ENCODE results near the gene NIT1.

NIT1 gene

DNA sequence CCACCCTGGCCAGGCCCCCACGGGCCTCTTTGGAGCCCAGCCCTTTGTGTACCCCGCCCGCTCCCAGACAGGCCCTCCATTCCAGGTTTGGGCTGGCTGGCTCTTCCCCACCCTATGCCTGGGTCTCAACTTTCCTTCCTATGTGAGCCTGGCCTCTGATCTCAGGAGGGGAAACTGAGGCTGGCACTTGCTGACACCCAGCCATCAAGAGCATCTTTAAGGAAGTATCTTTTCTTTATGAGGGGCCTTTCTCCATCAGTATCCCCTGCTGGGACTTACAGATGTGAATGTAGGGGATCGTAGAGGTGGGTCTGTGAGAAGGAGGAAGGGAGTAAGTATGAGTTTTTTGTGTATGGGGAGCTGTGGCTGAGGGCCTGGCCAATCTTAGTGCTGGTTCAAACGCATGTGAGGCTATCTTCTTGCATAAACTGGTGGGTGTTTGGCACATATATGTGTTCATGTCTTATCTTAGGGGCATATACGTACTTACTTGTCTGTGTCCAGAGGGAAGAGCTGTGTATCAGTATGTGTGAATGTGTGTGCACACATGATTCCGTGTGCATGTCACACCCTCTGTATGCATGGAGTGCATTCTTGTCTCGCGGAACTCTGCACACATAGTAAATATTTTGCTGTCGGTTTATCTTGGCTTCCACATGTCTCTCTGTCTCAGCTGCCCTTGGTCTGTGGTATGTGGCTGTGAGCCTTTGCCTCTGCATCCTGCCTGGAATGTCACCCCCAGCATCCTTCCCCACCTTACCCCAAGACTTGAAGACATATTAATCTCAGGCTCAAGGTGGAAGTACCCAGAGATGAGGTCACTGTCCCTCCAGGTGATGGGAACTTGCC is 33.9 kb upstream of the NIT1 start:
- ChIA-PET CTCF (no interaction called here), POLR2A (interaction anchor here (0.8 kb wide), 1 partner anchor 13 kb away, joined by 3 read pairs; no protein-coding TSS in a partner anchor)
- no peak for TF ChIP-seq SP1 (IDR thresholded peaks at IDR 0.05)
- no peak for TF ChIP-seq L3MBTL2 (conservative IDR thresholded peaks at IDR 0.05)
- no peak for TF ChIP-seq FOXA1 (IDR thresholded peaks at IDR 0.05)
- no peak for TF ChIP-seq HDGF (IDR thresholded peaks at IDR 0.05; ENCODE audit: borderline replicate concordance)
- no peak for TF ChIP-seq BHLHE40 (IDR thresholded peaks at IDR 0.05; ENCODE audit: borderline replicate concordance)
- no peak for TF ChIP-seq NFRKB (IDR thresholded peaks at IDR 0.05)
- TF ChIP-seq ZNF384 (IDR thresholded peaks at IDR 0.05): no peak
- DNase-seq (ENCODE audit: extremely low spot score): no peak

DNA sequence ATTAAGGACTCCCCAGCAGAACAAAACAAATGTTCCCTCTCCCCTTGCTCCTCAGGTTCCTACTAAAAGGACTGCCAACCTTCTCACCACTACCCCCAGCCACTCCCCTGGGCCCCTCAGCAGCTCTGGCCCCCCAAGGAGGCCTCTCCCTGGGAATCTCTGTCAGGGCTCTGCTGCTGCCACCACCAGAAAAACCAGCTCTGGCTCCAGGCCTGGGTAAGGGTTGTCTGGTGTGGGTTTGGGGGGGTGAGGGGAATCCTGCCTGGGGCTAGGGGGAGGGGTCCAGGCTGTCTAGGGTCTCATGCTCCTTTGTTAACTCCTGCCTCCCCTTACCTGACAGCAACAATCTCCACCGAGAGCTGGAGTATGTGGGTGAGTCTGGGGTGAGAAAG is 33.3 kb upstream of the NIT1 start:
- CTCF ChIA-PET: no interaction called here
- DNase-seq (ENCODE audit: extremely low spot score): no peak
- POLR2A ChIA-PET: interaction anchor here (0.8 to 1.2 kb wide), 2 partner anchors 11 to 13 kb away, joined by 3 read pairs; no protein-coding TSS in a partner anchor

DNA sequence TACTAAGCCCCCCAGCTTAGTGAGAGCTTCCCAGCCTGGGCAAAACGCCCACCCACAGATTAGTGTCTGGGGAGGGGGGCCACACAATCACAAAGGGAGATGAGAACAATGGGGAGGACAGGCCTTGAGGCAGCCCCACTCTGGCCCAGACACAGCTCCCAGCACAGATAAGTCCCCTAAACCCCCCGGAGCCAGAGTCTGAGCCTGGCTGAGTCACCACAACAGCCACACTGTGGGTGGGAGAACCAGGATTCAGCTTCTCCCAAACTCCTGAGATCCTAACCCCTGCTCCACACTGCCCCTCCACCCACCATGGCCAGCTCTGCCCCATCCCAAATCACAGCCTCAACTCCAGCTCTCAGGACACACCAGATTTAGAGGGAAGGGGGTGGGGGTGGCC is 32.7 kb upstream of the NIT1 start:
- TF ChIP-seq LEF1 (IDR thresholded peaks at IDR 0.05; ENCODE audit: borderline replicate concordance) (no peak), ELF4 (IDR thresholded peaks at IDR 0.05) (no peak), FOXK2 (IDR thresholded peaks at IDR 0.05) (no peak), ARNT (IDR thresholded peaks at IDR 0.05) (no peak), HDGF (IDR thresholded peaks at IDR 0.05; ENCODE audit: borderline replicate concordance) (no peak), ZNF384 (IDR thresholded peaks at IDR 0.05) (no peak), TARDBP (IDR thresholded peaks at IDR 0.05) (no peak), FOXM1 (IDR thresholded peaks at IDR 0.05; ENCODE audit: borderline replicate concordance) (no peak), SP1 (IDR thresholded peaks at IDR 0.05) (no peak), CTBP1 (IDR thresholded peaks at IDR 0.05; ENCODE audit: borderline replicate concordance) (no peak), SUZ12 (IDR thresholded peaks at IDR 0.05) (no peak), L3MBTL2 (conservative IDR thresholded peaks at IDR 0.05) (no peak), BHLHE40 (IDR thresholded peaks at IDR 0.05; ENCODE audit: borderline replicate concordance) (no peak)
- TF ChIP-seq, protein P1, sequence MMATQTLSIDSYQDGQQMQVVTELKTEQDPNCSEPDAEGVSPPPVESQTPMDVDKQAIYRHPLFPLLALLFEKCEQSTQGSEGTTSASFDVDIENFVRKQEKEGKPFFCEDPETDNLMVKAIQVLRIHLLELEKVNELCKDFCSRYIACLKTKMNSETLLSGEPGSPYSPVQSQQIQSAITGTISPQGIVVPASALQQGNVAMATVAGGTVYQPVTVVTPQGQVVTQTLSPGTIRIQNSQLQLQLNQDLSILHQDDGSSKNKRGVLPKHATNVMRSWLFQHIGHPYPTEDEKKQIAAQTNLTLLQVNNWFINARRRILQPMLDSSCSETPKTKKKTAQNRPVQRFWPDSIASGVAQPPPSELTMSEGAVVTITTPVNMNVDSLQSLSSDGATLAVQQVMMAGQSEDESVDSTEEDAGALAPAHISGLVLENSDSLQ (IDR thresholded peaks at IDR 0.05): no peak
- no peak for DNase-seq (ENCODE audit: extremely low spot score)
- ChIA-PET CTCF (no interaction called here), POLR2A (interaction anchor here (1.2 kb wide), 1 partner anchor 12 kb away, joined by 3 read pairs; no protein-coding TSS in a partner anchor)

More for the DNA sequence above, 33.3 kb upstream of the NIT1 start:
- TF ChIP-seq FOXA1 (IDR thresholded peaks at IDR 0.05) (no peak), HDGF (IDR thresholded peaks at IDR 0.05; ENCODE audit: borderline replicate concordance) (no peak), ZNF384 (IDR thresholded peaks at IDR 0.05) (no peak), TARDBP (IDR thresholded peaks at IDR 0.05) (no peak), FOXK2 (IDR thresholded peaks at IDR 0.05) (no peak), FOXM1 (IDR thresholded peaks at IDR 0.05; ENCODE audit: borderline replicate concordance) (no peak), BHLHE40 (IDR thresholded peaks at IDR 0.05; ENCODE audit: borderline replicate concordance) (no peak), ELF4 (IDR thresholded peaks at IDR 0.05) (no peak), L3MBTL2 (conservative IDR thresholded peaks at IDR 0.05) (no peak), NFRKB (IDR thresholded peaks at IDR 0.05) (no peak), ARNT (IDR thresholded peaks at IDR 0.05) (no peak), SP1 (IDR thresholded peaks at IDR 0.05) (no peak), SUZ12 (IDR thresholded peaks at IDR 0.05) (no peak)
- TF ChIP-seq, protein P1 (IDR thresholded peaks at IDR 0.05): no peak

DNA sequence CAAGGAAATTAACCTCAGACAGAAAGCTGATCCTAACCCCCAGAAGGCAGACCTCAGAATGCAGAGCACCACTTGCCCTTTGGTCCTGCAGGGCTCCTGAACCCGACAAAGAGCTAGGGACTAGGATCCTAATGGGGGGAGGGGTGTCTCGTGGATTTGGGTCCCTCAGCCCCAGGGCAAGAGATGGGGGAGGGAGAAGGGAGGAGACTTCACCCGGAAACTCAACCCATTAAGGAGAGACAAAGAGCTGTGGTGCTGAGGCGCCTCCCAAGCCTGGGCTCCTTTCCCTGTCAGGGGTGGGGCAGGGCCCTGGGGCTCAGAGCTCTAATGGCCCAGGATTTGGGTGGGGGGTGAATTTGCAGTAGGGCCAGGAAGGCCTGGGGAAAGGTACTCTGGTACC is 31.4 kb upstream of the NIT1 start:
- no peak for DNase-seq (ENCODE audit: extremely low spot score)
- no peak for TF ChIP-seq L3MBTL2 (conservative IDR thresholded peaks at IDR 0.05)
- TF ChIP-seq LEF1 (IDR thresholded peaks at IDR 0.05; ENCODE audit: borderline replicate concordance): no peak
- no peak for TF ChIP-seq BHLHE40 (IDR thresholded peaks at IDR 0.05; ENCODE audit: borderline replicate concordance)
- no peak for TF ChIP-seq FOXK2 (IDR thresholded peaks at IDR 0.05)
- no peak for TF ChIP-seq HDGF (IDR thresholded peaks at IDR 0.05; ENCODE audit: borderline replicate concordance)
- no peak for TF ChIP-seq SP1 (IDR thresholded peaks at IDR 0.05)
- no peak for TF ChIP-seq SUZ12 (IDR thresholded peaks at IDR 0.05)
- no peak for TF ChIP-seq CTBP1 (IDR thresholded peaks at IDR 0.05; ENCODE audit: borderline replicate concordance)
- no peak for TF ChIP-seq ARNT (IDR thresholded peaks at IDR 0.05)
- TF ChIP-seq FOXA1 (IDR thresholded peaks at IDR 0.05): no peak
- TF ChIP-seq ELF4 (IDR thresholded peaks at IDR 0.05): no peak
- no peak for TF ChIP-seq FOXM1 (IDR thresholded peaks at IDR 0.05; ENCODE audit: borderline replicate concordance)
- no peak for TF ChIP-seq NFRKB (IDR thresholded peaks at IDR 0.05)
- TF ChIP-seq, protein P1 (IDR thresholded peaks at IDR 0.05): no peak
- no peak for TF ChIP-seq ZNF384 (IDR thresholded peaks at IDR 0.05)
- TF ChIP-seq TARDBP (IDR thresholded peaks at IDR 0.05): no peak
- ChIA-PET CTCF (interaction anchor here (0.8 to 0.9 kb wide), 2 partner anchors 11 to 89 kb away, joined by 3 to 7 read pairs; no protein-coding TSS in a partner anchor), POLR2A (no interaction called here)

DNA sequence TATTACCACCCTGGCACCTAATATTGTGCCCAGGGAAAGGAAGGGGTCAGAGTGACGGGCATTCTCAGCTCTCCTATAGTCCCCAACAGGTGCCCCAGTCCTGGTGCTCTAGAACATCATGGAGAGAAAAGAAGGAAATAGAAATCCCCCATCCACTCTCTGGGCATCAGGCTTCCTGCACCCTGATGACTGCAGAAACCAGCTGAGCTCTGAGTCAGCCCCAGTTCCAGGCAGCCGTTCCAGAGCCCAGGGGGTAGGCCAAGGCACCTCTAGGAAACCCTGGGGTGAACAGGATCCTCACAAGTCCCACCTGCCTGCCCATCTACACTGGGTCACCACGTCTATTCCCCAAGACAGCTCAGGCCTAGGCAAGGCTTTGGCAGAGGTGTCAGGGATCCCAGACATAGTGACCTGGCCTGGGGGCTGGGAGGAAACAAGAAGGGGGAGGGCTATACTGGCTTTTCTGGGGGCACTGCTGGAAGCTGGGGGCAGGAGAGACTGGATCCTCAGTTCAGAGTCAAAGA is 29.3 kb upstream of the NIT1 start:
- CTCF ChIA-PET: no interaction called here
- POLR2A ChIA-PET: interaction anchor here (1.1 kb wide), 1 partner anchor 43 kb away, joined by 3 read pairs; the partner anchor contains the start of gene USF1
- no peak for DNase-seq (ENCODE audit: extremely low spot score)
- TF ChIP-seq SP1 (IDR thresholded peaks at IDR 0.05) (no peak), ARNT (IDR thresholded peaks at IDR 0.05) (no peak), ZNF384 (IDR thresholded peaks at IDR 0.05) (no peak), TARDBP (IDR thresholded peaks at IDR 0.05) (no peak), L3MBTL2 (conservative IDR thresholded peaks at IDR 0.05) (no peak), HDGF (IDR thresholded peaks at IDR 0.05; ENCODE audit: borderline replicate concordance) (no peak), CTBP1 (IDR thresholded peaks at IDR 0.05; ENCODE audit: borderline replicate concordance) (no peak), ELF4 (IDR thresholded peaks at IDR 0.05) (no peak), FOXM1 (IDR thresholded peaks at IDR 0.05; ENCODE audit: borderline replicate concordance) (no peak), LEF1 (IDR thresholded peaks at IDR 0.05; ENCODE audit: borderline replicate concordance) (no peak), SUZ12 (IDR thresholded peaks at IDR 0.05) (no peak), FOXK2 (IDR thresholded peaks at IDR 0.05) (no peak), NFRKB (IDR thresholded peaks at IDR 0.05) (no peak), BHLHE40 (IDR thresholded peaks at IDR 0.05; ENCODE audit: borderline replicate concordance) (no peak), FOXA1 (IDR thresholded peaks at IDR 0.05) (no peak)
- TF ChIP-seq, protein P1 (IDR thresholded peaks at IDR 0.05): no peak
